PC-9 (cell line): ENCODE data around the gene AGAP1.

Source experiments
- CTCF ChIP-seq: fragments of 200-600 bp; sonication (generic); conservative IDR thresholded peaks from 2 replicates; pipeline ENCODE4 v1.6.1; 2017; ENCODE audit warnings: mixed run types, antibody characterized with exemption, mild to moderate bottlenecking, moderate library complexity
- EZH2 ChIP-seq: fragments of 200-600 bp; sonication (generic); IDR thresholded peaks from 2 replicates; pipeline ENCODE4 v1.8.0; 2017; ENCODE audit warnings: antibody characterized with exemption, low read depth

DNA sequence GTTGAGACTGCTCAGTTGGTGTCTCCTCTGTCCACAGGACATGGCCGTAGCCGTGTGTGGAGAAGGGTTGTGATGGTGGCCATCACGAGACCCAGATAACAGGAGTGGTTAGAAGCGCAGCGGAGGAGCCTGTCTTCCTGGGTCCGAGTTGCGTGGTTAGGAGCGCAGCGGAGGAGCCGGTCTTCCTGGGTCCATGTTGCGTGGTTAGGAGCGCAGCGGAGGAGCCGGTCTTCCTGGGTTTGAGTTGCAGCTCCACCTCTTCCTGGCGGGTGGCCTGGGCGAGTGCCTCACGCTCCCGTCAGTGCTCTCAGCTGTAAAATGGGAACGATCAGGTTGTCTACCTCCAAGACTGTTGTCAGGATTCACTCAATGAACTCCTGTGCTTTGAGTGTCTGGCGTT lies 498.2 kb downstream of the AGAP1 start:
- TF ChIP-seq CTCF: no peak
- no peak for TF ChIP-seq EZH2
